Measurements from ENCODE around the gene RGS4.

Gene RGS4

GRCh38 chr1:163124812-163125211 lies 55.7 kb downstream of the RGS4 start:
- no peak overlapping the region for H3K27ac ChIP-seq
- TF ChIP-seq CTCF (conservative IDR thresholded peaks at IDR 0.05) = no peak
